Gastrocnemius medialis (tissue), 4 donors: Measurements from ENCODE around the gene SFXN3.

Experiments used
- CTCF ChIP-seq, 5 experiments: fragments of 450-650 bp in 3 of 5; fragments of 200-600 bp in 2 of 5; sonication (generic) in 2 of 5; IDR thresholded peaks in 4 of 5; conservative IDR thresholded peaks in 1 of 5; 1 replicate in 4 of 5; 2 replicates in 1 of 5; pipeline ENCODE4 v1.5.1; 2016 to 2019; ENCODE audit warnings: antibody characterized with exemption in 5 of 5, mild to moderate bottlenecking in 3 of 5, moderate library complexity in 3 of 5
- POLR2A ChIP-seq, 2 donors: fragments of 450-650 bp; IDR thresholded peaks; one replicate each; pipeline ENCODE4 v1.6.1; 2017; ENCODE audit warnings: antibody characterized with exemption in 2 of 2, mild to moderate bottlenecking in 2 of 2, moderate library complexity in 2 of 2

GRCh38 chr10:101021239-101021638 lies 9.8 kb upstream of the SFXN3 start:
- TF ChIP-seq CTCF (IDR thresholded peaks at IDR 0.05 in 4 of 5, conservative IDR thresholded peaks at IDR 0.05 in 1 of 5) (no peak), POLR2A (IDR thresholded peaks at IDR 0.05) (no peak)
